ENCODE measurements around the gene ZFP3. TPM values are rescaled to one million over a fixed set of nuclear protein-coding genes. Genes with fewer than 3 reads are reported as not detected.

The ZFP3 gene
- total RNA-seq: 1.0 and 1.6 TPM in 2 replicates

DNA sequence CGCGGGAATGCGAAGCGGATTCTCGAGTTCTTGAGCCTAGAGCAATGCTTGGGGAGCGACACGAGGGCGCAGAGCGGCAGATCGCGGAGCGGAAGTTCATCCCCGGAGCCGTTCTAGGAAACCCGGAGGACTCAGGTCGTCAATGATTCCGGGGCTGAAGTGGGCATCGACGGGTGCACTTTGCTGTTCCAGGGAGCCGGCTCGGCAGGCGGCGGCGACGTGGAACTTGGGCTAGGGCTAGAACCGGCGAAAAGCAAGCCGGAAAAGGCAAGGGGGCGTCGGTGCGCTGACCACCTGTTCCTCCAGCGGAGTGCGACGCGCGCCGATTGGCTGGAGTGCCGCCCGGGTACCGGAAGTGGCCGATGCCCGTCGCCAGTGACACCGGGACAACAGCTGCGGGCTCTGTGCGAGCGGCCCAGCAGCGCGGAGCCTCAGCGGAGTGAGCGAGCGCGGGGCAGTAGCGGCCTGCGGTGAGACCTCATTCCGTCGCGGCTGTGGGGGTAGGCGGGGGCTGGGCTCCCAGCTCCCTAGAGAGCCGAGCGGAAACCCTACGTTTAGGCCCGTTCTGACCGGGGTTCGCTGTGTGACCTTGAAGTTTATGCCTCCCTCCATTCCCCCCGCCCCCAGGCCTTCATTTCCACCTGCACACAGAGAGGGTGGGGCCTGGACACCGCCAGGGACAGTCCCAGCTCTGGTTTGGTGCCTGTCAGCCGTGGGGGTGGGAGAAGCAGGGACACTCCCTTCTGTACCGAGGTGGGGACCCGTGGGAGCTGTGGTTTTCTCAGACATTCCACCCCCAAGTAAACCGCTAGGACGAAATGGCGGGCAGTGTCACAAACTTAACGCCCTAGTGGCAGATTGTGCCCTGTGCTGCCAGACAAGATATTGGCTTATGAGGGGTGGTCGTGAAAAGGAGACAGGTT, at the start of gene ZFP3:
Gene ZFP3, plus strand, starts transcription at position 362 of the 923 bp plus-strand sequence. CDS start 13,038 bp downstream, outside the sequence.

GRCh38 chr17:5035315-5035714, 43.0 kb upstream of the ZFP3 start, which contains the start of gene SLC52A1:
Gene SLC52A1 (minus strand): TSS chr17:5035426. CDS start chr17:5034606, 820 bp downstream.

DNA sequence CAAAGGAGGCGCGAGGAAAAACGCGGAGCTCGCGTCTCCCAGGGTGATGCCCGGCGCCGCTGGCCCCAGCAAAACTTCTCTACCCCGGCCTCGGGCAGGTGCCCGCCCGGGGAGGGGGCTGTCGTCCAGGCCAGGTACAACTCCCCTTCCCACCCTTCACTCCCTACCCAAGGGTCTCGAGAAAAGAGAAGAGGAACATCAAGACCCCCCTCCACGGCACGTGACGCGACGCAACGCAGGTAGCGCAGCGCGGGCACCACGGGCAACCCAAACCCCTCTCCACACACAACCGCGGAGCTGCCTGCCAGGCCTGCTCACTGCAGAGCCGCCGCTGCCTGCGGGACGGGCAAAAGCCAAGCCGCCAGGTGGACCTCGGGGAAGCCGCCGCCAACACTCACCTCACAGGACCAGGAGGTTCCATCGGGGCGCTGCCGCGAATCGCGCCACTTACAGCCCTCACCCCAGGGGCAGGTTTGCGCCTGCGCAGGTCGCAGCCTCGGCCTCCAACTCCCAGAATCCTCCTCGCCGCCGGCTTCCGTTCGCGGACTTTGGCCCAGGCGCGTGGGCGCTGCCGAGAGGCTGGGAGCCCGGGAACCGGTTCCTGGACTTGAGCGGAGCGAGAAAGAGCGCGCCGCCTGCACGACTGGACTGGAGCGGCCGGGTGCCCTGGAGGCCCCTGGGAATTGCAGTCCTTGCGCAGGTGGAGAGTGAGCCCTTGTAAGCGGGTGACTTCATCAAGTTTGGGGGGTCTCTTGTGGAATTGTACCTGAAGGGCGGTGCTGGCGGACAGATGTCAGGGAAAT, 33.3 kb downstream of the ZFP3 start, which contains the start of gene ZNF232:
Gene ZNF232, minus strand, starts transcription at position 477 of the 803 bp plus-strand sequence. Its CDS starts 56 bp downstream, at position 421.

GRCh38 chr17:5115673-5116651, 37.7 kb downstream of the ZFP3 start, which contains the start of gene USP6:
Gene USP6 (plus strand): TSS chr17:5116032. CDS start chr17:5130368, 14,336 bp downstream.

Other genes starting within 250 kb of the ZFP3 start
- 76.9 and 223 TPM in 2 replicates for gene MINK1, start 245.1 kb upstream of the ZFP3 start, total RNA-seq
- 3.1 and 4.4 TPM in 2 replicates for gene C17orf107, start 178.9 kb upstream of the ZFP3 start, total RNA-seq
- 0.21 TPM in 1 of 2 replicates, not detected in the other for gene CHRNE, start 175.4 kb upstream of the ZFP3 start, total RNA-seq
- gene GP1BA, start 146.2 kb upstream of the ZFP3 start, total RNA-seq: not detected in 2 replicates
- 49.2 and 54.0 TPM in 2 replicates for gene SLC25A11, start 138.4 kb upstream of the ZFP3 start, total RNA-seq
- gene RNF167, start 138.2 kb upstream of the ZFP3 start, total RNA-seq: 23.9 and 35.8 TPM in 2 replicates
- 416 and 612 TPM in 2 replicates for gene PFN1, start 129.9 kb upstream of the ZFP3 start, total RNA-seq
- gene ENO3, start 127.3 kb upstream of the ZFP3 start, total RNA-seq: 1.4 and 1.9 TPM in 2 replicates
- 42.6 and 48.9 TPM in 2 replicates for gene SPAG7, start 110.7 kb upstream of the ZFP3 start, total RNA-seq
- gene CAMTA2, start 90.8 kb upstream of the ZFP3 start, total RNA-seq: 7.9 and 15.8 TPM in 2 replicates
- gene INCA1, start 80.9 kb upstream of the ZFP3 start, total RNA-seq: under 0.01 and 0.21 TPM in 2 replicates
- gene KIF1C, start 80.5 kb upstream of the ZFP3 start, total RNA-seq: 102 and 188 TPM in 2 replicates
- 0.50 and 0.68 TPM in 2 replicates for gene SLC52A1, start 43.0 kb upstream of the ZFP3 start, total RNA-seq
- gene ZNF232, start 33.4 kb downstream of the ZFP3 start, total RNA-seq: 7.5 and 13.3 TPM in 2 replicates
- not detected in 2 replicates for gene USP6, start 37.6 kb downstream of the ZFP3 start, total RNA-seq
- 2.4 and 5.8 TPM in 2 replicates for gene ZNF594, start 113.4 kb downstream of the ZFP3 start, total RNA-seq
- not detected in 2 replicates for gene SCIMP, start 156.4 kb downstream of the ZFP3 start, total RNA-seq
- 44.8 and 61.4 TPM in 2 replicates for gene RABEP1, start 203.8 kb downstream of the ZFP3 start, total RNA-seq